GM15510 (cell line): ENCODE results near the gene WTAP.

ENCODE experiments used
- POLR2A ChIP-seq: IDR thresholded peaks from 3 replicates; pipeline ENCODE4 v1.6.1; 2011; ENCODE audit warnings: borderline replicate concordance; ENCODE audit not compliant: insufficient read length; ENCODE audit errors: extremely low read depth

WTAP gene

DNA sequence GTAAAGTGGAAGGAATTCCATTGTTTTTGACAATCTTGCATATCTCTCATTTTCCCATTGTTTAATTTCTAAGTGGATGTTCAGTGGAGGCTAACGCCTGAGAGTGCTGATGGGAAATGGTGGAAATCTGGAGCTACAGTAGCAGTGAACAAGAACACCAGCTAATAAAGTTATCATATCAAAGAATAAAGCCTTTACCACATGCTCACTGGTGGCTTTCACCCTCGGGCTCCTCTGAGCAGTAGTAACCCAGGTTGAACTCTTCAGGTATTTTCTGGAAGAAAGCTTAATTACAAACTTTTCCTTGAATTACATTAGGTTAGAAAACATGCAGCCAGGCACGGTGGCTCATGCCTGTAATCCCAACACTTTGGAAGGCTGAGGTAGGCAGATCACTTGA is 24.1 kb downstream of the WTAP start:
- no peak for TF ChIP-seq POLR2A

DNA sequence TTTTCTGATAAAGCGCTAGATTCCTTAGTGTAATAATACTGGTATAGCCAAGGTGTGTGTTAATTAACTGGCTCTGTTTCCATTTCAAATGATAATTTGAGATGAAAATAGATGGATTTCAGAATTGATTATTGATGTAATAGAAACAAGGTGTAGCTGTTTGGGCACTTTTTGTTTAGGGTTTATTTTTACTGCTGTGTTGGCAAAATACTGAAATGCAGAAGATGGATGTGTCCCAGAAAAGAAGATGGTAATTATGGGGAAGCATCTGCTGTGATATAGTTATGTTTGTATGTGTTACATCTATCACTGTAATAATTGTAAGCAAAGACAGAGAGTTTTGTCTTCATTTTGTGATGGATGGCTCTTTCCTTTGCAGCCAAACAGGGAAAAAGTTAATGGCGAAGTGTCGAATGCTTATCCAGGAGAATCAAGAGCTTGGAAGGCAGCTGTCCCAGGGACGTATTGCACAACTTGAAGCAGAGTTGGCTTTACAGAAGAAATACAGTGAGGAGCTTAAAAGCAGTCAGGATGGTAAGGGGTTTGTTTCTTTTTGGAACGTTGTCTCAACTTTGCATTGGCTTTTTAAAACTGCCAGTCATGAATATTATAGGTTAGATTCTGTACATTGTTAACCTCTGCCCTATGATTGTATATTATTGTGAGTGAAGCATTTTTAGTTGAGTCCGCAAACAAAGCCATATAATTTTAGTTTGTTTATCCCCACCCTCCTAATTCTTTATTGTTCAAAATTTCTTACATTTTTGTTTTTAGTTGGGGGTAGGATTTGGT is 26.0 kb downstream of the WTAP start:
- no peak for TF ChIP-seq POLR2A

- no peak for TF ChIP-seq POLR2A
Observed at GRCh38 chr6:159754401-159754800, 27.1 kb downstream of the WTAP start.

DNA sequence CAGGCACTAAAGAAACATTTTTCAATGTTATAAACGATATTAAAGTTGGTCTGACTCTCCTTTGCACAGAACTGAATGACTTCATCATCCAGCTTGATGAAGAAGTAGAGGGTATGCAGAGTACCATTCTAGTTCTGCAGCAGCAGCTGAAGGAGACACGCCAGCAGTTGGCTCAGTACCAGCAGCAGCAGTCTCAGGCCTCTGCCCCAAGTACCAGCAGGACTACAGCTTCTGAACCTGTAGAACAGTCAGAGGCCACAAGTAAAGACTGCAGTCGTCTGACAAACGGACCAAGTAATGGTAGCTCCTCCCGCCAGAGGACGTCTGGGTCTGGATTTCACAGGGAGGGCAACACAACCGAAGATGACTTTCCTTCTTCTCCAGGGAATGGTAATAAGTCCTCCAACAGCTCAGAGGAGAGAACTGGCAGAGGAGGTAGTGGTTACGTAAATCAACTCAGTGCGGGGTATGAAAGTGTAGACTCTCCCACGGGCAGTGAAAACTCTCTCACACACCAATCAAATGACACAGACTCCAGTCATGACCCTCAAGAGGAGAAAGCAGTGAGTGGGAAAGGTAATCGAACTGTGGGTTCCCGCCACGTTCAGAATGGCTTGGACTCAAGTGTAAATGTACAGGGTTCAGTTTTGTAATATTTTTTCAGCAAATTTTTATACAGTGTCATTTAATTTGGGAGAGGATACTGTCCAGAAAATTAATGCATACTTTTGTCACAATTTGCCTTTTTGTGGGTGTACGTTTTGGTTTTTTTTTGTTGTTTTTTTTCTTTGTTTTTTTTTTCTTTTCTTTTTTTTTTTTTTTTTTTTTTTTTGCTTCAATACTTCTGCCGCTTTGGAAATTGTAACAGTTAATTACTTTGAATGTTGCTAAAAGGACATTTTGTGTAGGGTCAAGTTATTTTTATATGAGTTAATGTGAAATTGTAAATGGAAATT is 27.9 kb downstream of the WTAP start:
- TF ChIP-seq POLR2A: no peak

- TF ChIP-seq POLR2A: no peak
Observed at GRCh38 chr6:159756508-159756907, 29.2 kb downstream of the WTAP start.

DNA sequence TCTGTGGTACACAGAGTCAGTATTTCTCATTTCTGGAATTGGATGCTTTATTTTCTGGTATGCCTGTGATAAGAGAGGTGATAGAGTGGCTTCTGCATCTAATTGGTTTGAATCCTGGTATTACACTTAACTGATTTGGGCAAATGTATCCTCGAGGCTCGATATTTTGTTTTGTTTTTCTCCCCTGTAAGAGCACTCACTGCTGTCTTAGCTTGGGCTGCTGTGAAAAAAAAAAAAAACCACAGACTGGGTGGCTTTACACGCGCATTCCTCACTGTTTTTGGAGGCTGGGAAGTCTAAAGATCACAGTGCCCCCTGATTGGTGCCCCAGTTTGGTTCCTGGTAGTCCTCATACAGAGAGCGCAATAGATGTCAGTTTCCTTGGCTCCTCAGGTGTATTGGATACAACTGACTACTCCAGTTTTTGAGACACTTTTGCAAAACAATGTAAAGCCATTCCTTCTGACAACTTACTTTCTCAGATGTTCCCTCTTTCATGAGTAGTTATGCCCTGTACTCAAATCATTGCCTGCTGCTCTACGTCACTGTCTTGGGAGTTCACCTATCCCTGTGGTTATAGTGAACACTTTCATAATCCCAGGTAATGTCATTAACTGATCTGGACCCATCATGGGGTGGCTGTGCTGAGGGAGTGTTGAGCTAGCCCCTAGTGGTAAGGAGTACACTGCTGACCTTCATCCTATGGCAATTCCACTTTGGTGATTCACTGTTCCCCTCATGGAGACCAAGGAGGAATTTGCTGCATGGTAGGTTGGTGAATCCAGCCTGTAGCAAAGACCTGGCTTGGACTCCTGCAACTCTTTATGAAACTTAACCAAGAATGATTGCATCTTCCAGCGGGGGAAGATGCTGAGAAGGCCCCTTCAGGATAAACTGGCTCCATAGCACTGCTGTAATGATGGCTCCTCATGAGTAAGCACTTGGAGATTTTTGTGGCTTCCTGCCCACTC is 31.0 kb downstream of the WTAP start:
- no peak for TF ChIP-seq POLR2A

DNA sequence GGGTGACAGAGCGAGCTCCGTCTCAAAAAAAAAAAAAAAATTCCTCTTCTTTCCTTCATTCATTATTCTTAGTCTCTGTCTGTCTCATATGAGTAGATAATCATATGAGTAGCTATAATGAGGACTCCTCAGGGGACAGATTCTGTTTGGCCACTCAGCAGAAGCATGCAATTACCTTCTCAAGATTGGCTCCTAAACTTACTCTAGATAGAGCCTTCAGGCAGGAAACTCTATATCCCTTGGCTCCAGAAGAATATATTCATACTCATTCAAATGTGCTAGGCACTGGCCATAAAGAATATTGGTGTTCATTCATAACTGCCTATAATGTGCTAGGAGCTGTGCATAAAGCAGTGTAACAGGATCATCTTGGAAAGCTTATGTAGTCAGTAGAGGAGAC is 32.3 kb downstream of the WTAP start:
- no peak for TF ChIP-seq POLR2A

DNA sequence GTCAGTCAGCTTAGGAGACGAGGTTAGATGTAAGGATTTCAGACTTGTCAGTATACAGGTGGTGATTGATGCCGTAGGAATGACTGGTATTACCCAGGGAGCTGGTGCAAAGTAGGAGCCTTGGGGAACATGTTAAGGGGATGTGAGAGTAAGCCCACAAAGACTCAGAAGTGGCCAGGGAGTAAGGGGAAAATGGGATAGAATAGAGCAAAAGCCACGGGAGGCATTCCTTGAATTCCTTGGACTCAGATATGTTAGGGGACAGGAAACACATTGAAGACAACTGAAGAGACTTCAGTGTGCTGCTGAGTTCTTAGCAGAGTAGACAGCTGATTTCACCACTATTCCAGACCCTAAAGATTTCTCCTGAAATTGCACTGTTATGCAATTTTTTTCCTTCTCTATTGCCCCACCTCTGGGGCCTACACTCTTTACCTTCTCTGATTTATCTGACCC is 33.3 kb downstream of the WTAP start:
- no peak for TF ChIP-seq POLR2A

- no peak for TF ChIP-seq POLR2A
Observed at GRCh38 chr6:159761129-159761872, 34.0 kb downstream of the WTAP start.

GRCh38 chr6:159761873-159762680 is 34.8 kb downstream of the WTAP start, which contains the start of gene ACAT2:
TSS of gene ACAT2 (plus strand) at chr6:159762045. CDS start at chr6:159762088, 43 bp downstream.
- TF ChIP-seq POLR2A: peak; percentile 75

GRCh38 chr6:159762681-159763293 is 35.5 kb downstream of the WTAP start:
- TF ChIP-seq POLR2A: no peak

DNA sequence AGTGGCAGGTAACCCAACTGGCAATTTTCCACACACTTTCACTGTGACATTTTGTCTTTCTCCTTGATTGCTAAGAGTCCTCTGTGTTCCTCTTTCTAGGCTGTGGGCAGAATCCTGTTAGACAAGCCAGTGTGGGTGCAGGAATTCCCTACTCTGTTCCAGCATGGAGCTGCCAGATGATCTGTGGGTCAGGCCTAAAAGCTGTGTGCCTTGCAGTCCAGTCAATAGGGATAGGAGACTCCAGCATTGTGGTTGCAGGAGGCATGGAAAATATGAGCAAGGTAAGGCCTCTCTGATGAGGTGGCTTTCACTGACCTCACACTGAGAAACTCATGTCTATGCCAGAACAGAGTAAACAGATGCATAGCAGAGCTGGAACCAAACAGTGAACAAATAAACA is 39.6 kb downstream of the WTAP start:
- no peak for TF ChIP-seq POLR2A

DNA sequence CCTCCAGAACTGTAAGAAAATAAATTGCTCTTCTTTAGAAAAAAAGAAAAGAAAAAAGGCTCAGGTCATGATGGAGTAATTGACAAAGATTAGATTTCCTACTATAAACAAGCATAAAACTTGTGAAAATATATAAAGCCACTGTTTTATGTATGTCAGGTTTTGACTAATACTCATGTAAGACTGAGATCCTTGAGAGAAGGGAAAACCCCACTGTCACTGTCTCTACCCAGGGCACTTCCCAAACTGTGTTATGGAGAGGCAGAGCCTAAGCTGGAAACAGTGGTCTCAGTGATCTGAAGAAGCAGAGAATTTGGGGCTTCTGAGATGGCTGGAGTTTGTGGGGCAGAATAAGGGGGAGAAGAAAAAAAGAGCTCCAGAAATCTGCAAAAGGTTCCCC is 42.2 kb downstream of the WTAP start:
- no peak for TF ChIP-seq POLR2A

DNA sequence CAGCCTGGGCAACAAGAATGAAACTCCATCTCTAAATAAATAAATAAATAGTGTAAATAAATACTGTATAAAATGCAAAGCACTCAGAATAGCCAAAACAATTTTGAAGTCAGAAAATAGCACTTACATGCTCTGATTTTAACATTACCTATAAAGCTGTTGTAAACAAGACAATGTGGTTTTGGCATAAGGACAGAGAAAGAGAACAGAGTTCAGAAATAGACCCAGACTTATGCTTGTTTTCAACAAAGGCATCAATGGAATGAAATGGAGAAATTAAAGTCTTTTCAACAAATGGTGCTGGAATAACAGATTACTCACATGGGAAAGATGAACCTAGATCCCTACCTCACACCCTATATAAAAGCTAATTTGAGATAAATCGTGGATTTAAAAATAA is 44.9 kb downstream of the WTAP start:
- TF ChIP-seq POLR2A: no peak
